ENCODE data around the gene LRIG2. TPM values are rescaled to one million over a fixed set of nuclear protein-coding genes. Genes with fewer than 3 reads are reported as not detected.

Gene LRIG2
- total RNA-seq, 1 experiment from 2014 or later, result 13.5 TPM

- TF ChIP-seq REST (IDR thresholded peaks at IDR 0.05; ENCODE audit: low read depth) (no peak), EGR1 (IDR thresholded peaks at IDR 0.05; ENCODE audit: low read depth) (no peak)
These were observed 55.1 kb downstream of the LRIG2 start (continued) for GRCh38 chr1:113128116-113128515.

- Histone ChIP-seq H3K9me3 (ENCODE audit: control insufficient read depth in 1 of 2, insufficient read depth in 1 of 2, low read depth in 1 of 2, low read length in 2 of 2) (no peaks in the 10 kb centered on the region), H3K27ac (ENCODE audit: low read depth, low read length) (no peak overlapping the region), H3K27me3 (ENCODE audit: insufficient read depth, low read length) (no peaks in the 10 kb centered on the region), H3K4me1 (ENCODE audit: control insufficient read depth in 1 of 2, insufficient read depth in 2 of 2, low read length in 2 of 2) (no peaks in the 10 kb centered on the region), H3K79me2 (ENCODE audit: insufficient read depth, low read length) (no peaks in the 10 kb centered on the region), H3K36me3 (ENCODE audit: control insufficient read depth in 1 of 2, insufficient read depth in 2 of 2, low read length in 2 of 2) (peaks cover 0 to 21% of the 10 kb centered on the region in 2 experiments; a peak in 3 of 4 replicates), H4K20me1 (ENCODE audit: insufficient read depth) (no peaks in the 10 kb centered on the region), H3K9me2 (ENCODE audit: insufficient read depth) (no peaks in the 10 kb centered on the region), H3K4me3 (replicated peaks in 1 of 2; ENCODE audit: low read depth in 1 of 2, low read length in 2 of 2) (no peak overlapping the region), H2AFZ (ENCODE audit: low read depth, low read length, poor library complexity, severe bottlenecking) (no peak overlapping the region), H3K9ac (ENCODE audit: low read length) (no peak overlapping the region), H3K4me2 (ENCODE audit: low read length) (no peak overlapping the region)
- BruUV-seq (replicated peaks), result TSS peak; percentile 6
- intact Hi-C loops (cut with micrococcal nuclease), result loop anchor here (10.0 kb wide), 1 partner anchor 775 kb away; the partner anchor contains the start of genes AP4B1 and DCLRE1B
- ChIA-PET CTCF (interaction anchor here (1.2 kb wide), 1 partner anchor 10 kb away, joined by 3 read pairs; no protein-coding TSS in a partner anchor), POLR2A (no interaction called here), RAD21 (ENCODE audit: low non-redundant PET in 1 of 2, low total read pairs in 2 of 2, uncharacterized antibody in 2 of 2, unreplicated experiment in 2 of 2) (no interaction called here)
- TF ChIP-seq ZNF274 (IDR thresholded peaks at IDR 0.05; ENCODE audit: low read depth, low read length) (no peak), JUND (IDR thresholded peaks at IDR 0.05) (no peak), ELF1 (IDR thresholded peaks at IDR 0.05; ENCODE audit: borderline replicate concordance, low read depth) (no peak), MAX (IDR thresholded peaks at IDR 0.05) (no peak), CEBPB (IDR thresholded peaks at IDR 0.05; ENCODE audit: low read depth) (no peak), YY1 (IDR thresholded peaks at IDR 0.05; ENCODE audit: extremely low read depth, insufficient replicate concordance, low read depth, low read length) (no peak), CBX3 (IDR thresholded peaks at IDR 0.05; ENCODE audit: low read depth) (no peak), EGR1 (IDR thresholded peaks at IDR 0.05; ENCODE audit: low read depth) (no peak), SRF (IDR thresholded peaks at IDR 0.05; ENCODE audit: low read depth) (no peak), EZH2phosphoT487 (IDR thresholded peaks at IDR 0.05; ENCODE audit: borderline replicate concordance) (no peak), EZH2 (IDR thresholded peaks at IDR 0.05) (no peak), SP1 (IDR thresholded peaks at IDR 0.05; ENCODE audit: low read depth) (no peak), ATF3 (IDR thresholded peaks at IDR 0.05) (no peak), REST (IDR thresholded peaks at IDR 0.05; ENCODE audit: low read depth) (no peak), FOSL1 (IDR thresholded peaks at IDR 0.05; ENCODE audit: low read depth) (no peak)
- ATAC-seq (no peak), DNase-seq (ENCODE audit: low read depth, low spot score) (no peak)
These were observed 56.7 kb downstream of the LRIG2 start for GRCh38 chr1:113129529-113130185.
